Renal cortex interstitium (tissue), 11 donors: ENCODE data around the gene IL11RA. TPM values are rescaled to one million over a fixed set of nuclear protein-coding genes. Genes with fewer than 3 reads are reported as not detected.

Experiments used
- DNase-seq, 11 donors: peaks; one replicate each; pipeline ENCODE4 v3.0.0-alpha.2; 2013; ENCODE audit warnings: low read depth in 9 of 11, low spot score in 4 of 11; ENCODE audit errors: extremely low read depth in 1 of 11
- polyA plus RNA-seq, 3 donors: library from polyadenylated mRNA; unstranded; fragments of 120-200 nt; gene quantifications; one replicate each; pipeline ENCODE4 v1.2.1, GENCODE V29; 2013; ENCODE audit not compliant: insufficient read length in 3 of 3

Gene IL11RA
- polyA plus RNA-seq, 3 donors, result 53.5 to 68.0 (median 63.6) TPM

GRCh38 chr9:34665381-34666250, 13.6 kb downstream of the IL11RA start:
- peak; percentile 82 to 94 (median 91) for DNase-seq

GRCh38 chr9:34669809-34670562, 18.0 kb downstream of the IL11RA start:
- DNase-seq, result no peak

GRCh38 chr9:34671307-34671706, 19.3 kb downstream of the IL11RA start:
- DNase-seq, result no peak

GRCh38 chr9:34674440-34674839, 22.5 kb downstream of the IL11RA start:
- DNase-seq, result no peak

- DNase-seq, result peak in 1 of 11 donors; percentile 71
Measured at GRCh38 chr9:34675048-34675714, 23.2 kb downstream of the IL11RA start.

GRCh38 chr9:34675869-34676268, 23.9 kb downstream of the IL11RA start:
- no peak for DNase-seq

GRCh38 chr9:34684145-34684544, 32.2 kb downstream of the IL11RA start:
- DNase-seq, result no peak

- no peak for DNase-seq
Measured at GRCh38 chr9:34684816-34685215, 32.8 kb downstream of the IL11RA start.

GRCh38 chr9:34685591-34685990, 33.6 kb downstream of the IL11RA start:
- DNase-seq, result no peak

GRCh38 chr9:34686231-34686630, 34.2 kb downstream of the IL11RA start:
- no peak for DNase-seq

GRCh38 chr9:34686732-34687131, 34.7 kb downstream of the IL11RA start:
- no peak for DNase-seq

GRCh38 chr9:34687276-34688030, 35.5 kb downstream of the IL11RA start:
- no peak for DNase-seq

- DNase-seq, result no peak
Measured at GRCh38 chr9:34688329-34689115, 36.5 kb downstream of the IL11RA start.

- no peak for DNase-seq
Measured at GRCh38 chr9:34689116-34689470, 37.1 kb downstream of the IL11RA start.

GRCh38 chr9:34689512-34689911, 37.5 kb downstream of the IL11RA start:
- DNase-seq, result no peak

GRCh38 chr9:34690983-34691935, 39.3 kb downstream of the IL11RA start, which contains the start of gene CCL19:
Gene CCL19 (minus strand): TSS chr9:34691276. CDS start chr9:34691139, 137 bp downstream.
- no peak for DNase-seq

- no peak for DNase-seq
Measured at GRCh38 chr9:34691936-34692315, 39.9 kb downstream of the IL11RA start.
